GDM1 (cell line): ENCODE results near the gene PAX9.

Source experiments
- DNase-seq: peaks from one replicate; lab custom pipeline; 2025; lab: John Stamatoyannopoulos, UW

The PAX9 gene

DNA sequence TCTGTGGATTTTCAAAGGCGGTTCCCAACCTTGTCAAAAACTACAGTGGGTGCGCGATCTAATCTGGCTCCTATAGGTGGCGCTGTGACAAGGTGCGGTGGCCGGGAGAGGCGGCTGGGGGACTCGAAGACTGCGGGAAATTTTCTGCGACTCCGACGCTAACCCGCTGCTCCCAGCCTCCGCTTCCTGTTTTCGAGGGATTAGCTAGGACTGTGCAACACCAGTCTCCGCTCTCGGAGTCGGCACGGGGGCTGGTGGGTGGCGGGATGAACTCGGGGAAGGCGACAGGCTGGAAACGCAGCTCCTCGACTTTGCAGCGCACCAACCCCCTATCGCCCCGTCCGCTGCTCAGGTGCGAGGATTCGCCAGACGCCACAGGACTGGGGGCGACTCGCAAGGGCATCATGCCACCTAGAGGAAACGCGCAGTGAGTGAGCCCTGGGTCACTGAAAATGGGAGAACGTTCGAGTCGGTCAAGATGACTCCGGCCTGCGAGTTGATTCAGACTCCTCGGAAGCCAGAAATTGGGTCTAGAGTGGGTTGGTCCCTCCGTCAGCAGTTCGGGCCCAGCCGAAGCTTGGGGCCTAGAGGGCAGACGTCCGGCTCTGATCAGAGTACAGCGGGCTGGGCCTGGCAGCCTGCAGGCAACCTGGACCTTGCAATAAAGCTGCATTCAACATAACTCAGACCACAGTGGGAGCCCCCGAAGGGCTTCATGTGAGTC is 5.5 kb upstream of the PAX9 start:
- no peak for DNase-seq

DNA sequence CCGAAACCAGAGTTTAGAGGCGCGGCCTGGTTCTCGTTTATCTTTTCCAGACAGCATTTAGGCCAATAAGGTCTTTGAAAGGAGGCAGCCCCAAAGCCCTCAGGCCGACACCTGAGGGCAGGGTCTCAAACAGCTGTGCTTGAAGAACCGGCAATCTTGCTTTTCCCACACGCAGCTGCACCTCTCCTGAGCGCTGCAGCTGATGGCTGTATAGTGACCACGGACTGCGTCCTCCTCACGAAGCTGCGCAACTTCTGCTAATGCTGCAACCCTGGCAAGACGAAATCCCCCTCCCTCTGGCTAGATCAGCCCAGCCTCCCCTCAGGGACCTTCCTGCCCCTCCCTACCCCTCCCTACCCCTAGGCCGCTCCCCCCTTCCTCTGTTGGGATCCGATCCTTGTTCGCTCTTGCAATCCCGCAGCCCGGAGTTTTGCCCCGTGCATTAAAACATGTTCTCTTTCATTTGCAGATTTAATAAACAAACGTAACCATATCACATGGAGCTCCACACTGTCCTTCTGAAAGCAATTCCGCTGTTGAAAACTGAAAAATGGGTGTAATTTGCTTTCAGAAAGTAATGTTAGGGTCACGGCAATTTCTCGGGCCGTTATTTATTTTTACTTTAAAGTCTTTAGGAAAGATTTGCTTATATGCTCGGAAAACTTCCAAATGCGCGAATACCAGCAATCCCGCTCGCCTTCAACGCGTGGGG is 4.8 kb upstream of the PAX9 start:
- no peak for DNase-seq

DNA sequence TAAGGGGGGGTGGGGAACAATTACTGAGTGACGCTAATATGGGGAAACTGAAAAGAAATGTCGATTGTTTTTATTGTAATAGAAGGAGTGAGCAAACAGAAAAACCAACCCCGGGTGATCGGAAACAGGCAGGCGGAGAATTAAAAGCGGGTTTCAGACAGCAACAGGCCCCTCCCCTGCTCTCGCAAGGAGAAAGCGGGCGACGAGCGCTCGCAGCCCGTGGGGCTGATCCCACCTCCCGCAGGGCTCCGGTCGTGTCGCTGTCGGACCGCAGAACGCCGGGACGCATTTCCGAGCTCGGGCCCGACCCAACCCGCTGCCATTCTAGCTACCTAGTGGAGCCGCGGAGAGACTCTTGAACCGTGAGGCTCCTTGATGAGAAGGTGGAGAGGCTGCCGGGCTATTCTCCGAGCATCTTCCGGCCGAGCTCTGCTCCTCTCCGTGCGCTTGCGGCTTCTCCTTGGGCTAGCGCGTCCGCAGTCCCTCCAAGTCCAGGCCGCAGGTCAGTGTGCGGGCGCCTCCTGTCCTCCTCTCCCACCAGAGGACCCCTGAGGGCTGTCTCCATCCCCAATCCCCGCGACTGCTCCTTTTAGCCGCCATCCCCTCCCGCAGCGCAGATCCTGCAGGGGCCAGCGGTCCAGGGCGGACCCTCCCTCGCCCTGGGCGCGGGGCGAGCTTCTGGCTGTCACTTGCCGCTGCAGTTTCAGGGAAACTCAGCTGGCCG is 4.1 kb upstream of the PAX9 start:
- no peak for DNase-seq

DNA sequence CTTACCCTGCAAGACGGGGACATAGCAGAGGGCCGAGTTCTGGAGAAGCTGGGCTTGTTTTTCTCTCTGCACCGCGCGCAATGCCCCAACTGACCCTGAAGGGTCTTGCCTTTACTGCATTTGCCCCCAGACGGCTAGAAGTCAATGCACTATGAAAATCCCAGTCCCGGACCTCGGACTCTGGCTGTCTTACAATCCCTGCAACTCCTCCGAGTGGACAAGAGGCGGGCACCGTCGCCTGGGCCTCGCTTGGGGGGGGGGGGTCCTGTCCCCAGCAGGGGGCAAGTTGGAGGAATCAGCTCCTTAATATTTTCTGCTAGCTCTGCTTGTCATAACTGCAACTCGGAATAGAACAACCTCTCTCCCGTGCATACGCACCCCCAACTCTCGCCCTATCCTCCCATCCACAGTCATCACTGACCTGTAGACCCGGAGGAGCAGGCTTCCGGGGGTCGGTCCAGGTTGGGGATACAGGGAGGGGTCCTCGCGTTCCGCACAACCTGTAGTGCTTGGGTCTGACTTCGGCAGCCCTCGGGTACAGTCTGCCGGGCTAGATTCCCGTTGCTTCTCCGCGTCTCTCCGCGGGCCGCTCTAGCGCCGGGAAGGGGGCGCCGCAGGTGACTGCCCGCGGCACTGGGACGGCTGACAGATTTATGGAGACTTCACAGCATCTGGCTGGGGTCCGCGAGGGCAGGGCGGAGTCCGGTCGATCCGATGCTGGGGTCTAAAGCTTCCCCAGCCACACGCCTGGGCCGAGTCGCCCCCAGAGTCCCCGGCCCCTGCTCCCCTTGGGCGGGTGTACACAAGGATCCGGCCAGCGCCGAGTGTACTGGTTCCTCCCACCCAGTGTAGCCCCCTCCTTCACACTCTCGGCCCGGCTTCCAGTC is 3.3 kb upstream of the PAX9 start:
- no peak for DNase-seq

DNA sequence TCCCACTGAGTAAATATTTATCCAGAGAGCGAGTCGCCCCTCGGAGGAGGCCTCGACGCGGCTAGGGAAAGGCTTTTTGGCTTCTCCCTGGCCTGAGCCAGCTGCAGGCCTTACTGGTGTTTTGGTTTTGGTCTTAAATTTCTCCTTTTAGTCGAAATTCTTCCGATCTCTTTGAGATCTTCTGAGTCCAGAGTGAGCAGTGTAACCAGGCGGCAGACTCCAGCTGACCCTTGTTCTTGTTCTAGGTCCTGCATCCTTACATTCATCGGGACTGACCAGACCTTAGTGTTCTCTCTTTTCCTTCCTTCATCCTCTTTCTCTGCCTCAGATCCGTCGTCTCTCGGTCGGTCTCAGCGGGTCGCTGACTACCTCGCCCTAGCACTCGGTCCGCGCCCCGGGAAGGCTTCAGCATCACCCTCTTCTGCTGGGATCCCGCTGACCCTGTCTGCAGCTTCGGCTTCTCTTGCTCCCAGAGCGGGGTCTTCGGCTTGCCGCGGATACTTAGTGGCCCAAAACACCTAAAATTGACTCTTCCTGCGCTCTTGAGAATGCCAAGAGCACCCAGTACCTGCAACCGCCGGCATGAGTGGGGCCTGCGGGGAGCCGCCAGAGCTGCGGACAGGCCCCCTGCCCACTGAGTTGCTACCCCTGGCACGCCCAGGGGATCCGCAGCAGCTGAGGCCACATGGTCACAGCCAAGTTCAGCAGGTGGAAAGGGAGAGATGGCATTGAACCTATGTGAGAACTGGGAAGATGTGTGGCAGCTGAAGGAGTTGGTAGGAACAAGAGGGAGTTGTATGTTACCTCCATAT is 2.4 kb upstream of the PAX9 start:
- DNase-seq: no peak

DNA sequence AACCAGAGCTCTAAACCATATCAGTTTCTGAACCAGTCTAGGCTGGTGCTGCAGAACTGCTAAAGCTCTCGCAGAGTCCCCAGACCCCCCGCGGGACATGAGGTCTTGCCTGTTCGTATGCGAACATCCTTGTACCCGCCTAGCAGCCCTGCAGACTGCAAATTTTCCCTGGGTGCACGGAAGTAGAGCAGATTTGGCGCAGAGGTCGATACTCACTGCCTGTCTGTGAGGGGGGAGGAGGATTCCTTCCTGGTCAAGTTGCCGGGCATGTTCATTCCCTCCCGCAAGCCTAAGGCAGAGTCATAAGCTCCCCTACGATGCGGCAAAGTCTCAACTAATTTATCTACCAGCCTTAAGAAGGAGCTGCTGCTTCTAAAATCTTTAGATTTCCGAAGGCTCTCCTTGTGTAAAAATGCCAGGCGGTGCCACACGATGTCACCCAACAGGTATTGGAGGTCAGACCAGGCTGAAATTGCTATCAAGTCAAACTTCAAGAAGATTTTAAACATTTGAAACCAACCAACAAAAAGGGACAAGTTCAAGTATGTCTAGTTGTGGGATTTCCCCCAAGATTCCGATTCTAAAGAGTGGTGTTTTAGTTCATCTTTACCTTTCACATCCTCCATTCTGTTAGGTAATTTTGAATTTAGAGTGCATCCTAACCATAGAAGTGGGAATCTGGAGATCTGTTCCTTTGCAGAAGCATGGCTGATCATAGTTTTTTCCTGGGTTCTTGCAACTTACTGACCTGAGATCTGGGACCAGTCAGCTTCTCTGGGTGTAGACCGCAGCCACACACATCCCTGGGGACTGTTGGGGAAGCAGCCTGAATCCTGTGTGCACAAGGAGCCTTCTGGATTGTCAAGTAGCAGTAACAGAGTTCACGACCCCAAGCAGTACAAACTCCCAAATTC is 1.6 kb upstream of the PAX9 start:
- DNase-seq: no peak

DNA sequence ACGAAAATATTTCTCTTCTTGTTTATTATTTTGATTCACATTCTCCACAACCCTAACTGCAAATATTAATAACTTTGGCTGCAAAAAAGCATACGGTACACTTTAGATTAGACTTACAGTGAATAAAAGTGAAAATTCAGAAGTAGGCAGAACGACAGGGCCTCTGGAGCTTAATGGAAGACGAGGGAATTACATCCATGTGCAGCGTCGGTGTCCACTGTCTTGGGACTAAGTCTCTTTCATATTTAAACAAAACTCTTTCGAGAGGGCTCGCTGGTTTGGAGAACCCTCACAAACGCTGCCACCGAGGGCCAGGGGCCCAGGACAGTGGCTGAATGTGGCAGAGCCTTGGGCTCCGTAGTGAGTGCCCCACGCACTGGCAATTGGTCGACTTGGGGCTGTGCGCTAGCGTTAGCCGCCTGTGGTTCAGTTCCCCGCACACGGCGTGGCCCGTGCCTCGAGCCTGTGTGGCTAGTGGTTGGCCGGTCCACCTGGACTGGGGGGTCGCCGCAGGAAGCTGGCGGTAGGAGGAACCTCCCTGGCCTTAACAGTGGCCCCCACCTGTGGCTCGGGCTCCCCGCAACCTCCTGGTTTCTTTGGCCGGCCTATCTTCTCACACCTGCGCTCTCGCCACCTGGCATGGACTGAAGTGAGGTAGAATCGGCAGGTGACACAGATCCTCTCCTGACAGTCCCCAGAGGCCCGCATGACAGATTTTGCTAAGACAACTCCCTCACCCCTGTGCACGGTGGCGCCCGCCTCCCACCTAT is 739 bp upstream of the PAX9 start:
- no peak for DNase-seq

- DNase-seq: no peak
Measured at GRCh38 chr14:36662258-36662542, 540 bp downstream of the PAX9 start.

DNA sequence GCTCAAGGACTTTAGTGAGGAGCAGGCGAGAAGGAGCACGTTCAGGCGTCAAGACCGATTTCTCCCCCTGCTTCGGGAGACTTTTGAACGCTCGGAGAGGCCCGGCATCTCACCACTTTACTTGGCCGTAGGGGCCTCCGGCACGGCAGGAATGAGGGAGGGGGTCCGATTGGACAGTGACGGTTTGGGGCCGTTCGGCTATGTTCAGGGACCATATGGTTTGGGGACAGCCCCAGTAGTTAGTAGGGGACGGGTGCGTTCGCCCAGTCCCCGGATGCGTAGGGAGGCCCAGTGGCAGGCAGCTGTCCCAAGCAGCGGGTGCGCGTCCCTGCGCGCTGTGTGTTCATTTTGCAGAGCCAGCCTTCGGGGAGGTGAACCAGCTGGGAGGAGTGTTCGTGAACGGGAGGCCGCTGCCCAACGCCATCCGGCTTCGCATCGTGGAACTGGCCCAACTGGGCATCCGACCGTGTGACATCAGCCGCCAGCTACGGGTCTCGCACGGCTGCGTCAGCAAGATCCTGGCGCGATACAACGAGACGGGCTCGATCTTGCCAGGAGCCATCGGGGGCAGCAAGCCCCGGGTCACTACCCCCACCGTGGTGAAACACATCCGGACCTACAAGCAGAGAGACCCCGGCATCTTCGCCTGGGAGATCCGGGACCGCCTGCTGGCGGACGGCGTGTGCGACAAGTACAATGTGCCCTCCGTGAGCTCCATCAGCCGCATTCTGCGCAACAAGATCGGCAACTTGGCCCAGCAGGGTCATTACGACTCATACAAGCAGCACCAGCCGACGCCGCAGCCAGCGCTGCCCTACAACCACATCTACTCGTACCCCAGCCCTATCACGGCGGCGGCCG is 1.1 kb downstream of the PAX9 start:
- no peak for DNase-seq

DNA sequence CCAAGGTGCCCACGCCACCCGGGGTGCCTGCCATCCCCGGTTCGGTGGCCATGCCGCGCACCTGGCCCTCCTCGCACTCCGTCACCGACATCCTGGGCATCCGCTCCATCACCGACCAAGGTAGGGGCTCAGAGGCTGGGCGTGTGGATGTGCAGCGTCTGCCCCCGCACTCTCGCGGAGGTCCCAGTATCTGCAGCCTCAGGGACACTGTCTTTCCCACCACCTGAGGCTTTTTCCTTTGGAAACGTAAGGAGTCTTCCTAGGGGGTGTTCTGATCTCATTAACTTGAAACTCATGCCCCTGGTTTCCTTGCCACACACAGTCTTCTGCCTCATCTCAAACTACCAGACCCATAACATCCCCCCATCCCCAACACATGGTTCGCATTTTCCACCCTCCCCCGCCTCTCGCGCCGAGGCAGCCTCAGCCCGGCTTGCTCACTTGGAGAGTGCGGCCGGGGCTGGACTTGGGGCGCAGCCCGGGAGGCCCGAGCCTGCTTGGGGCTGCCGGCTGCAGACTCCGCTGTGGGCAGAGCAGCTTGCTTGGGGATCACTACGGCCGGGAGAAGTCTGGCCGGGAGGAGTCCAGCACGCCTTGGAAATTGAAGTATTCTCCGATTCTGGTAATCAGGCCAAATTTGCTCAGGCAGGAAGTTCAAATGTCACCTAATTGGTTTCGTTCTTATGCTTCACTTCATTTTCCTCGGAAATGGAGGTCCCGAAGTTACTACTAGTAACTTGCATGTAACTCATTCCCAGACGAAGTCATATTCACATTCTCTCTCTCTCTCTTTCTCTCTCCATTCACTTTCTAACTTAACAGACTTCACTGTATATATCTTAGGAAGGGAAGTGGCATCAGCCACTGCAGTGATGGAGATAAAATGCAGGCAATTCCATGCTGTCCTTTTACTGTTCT is 2.0 kb downstream of the PAX9 start:
- no peak for DNase-seq

DNA sequence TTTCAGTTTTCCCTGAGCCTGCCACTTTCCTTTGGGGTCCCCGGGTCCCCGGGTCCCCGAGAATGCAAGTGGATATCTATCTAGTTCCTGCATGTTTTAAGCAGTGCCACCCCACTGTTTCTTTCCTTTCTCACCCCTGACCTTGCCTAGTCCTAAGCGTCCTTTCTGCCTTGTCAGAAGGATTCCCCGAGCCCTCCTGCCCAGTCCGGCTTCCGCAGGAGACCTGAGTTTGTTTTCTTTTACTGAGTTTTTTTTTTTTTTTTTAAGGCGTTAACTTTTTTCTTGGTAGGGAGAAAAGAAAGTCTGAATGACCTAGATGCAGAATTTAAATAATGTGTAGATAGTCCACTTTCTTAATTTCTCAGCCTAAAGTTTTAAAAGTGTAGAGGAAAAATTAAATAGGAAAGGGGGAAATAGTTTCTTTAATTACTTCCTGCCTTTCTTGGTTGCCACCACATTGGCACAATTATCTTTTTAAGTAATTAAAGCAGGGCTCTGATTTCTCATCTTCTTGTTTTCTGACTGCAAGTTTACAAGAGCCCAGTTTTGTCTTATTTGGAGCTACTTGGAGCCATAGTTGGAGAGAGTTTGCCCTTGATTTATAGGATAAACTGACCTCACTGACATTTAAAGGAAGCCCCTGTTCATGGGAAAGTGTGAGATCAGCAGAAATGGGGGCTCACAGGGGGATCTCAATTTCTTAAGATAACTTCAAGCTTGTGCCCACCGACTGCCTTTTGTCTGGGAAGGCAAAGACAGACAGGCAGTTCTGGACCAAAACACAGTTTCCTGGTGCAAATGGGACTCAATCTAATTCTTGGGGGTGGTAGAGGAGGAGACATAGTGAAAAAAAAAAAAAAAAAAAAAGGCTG is 2.9 kb downstream of the PAX9 start:
- no peak for DNase-seq

GRCh38 chr14:36665887-36666415 is 4.3 kb downstream of the PAX9 start:
- DNase-seq: no peak

- DNase-seq: no peak
Measured at GRCh38 chr14:36666416-36667206, 5.0 kb downstream of the PAX9 start.

DNA sequence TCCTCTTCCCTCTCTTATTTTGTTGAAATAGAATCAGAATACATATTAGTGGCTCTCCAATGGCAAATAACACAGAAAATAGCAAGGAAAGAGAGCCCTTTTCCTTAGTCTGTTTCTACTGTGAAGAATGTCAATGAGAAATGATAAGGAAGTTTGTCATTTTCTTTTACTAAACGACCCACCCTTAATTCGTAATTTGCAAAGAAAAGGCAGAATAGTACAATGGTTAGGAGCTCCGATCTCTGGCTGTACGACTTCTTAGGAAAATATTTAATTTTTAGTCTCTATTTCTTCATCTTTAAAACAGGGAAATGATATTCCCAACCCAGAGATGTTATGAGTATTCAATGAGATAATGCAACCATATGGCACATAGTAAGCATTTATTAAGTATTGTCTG is 6.0 kb downstream of the PAX9 start:
- DNase-seq: no peak

- DNase-seq: no peak
Measured at GRCh38 chr14:36671149-36671548, 9.5 kb downstream of the PAX9 start.

DNA sequence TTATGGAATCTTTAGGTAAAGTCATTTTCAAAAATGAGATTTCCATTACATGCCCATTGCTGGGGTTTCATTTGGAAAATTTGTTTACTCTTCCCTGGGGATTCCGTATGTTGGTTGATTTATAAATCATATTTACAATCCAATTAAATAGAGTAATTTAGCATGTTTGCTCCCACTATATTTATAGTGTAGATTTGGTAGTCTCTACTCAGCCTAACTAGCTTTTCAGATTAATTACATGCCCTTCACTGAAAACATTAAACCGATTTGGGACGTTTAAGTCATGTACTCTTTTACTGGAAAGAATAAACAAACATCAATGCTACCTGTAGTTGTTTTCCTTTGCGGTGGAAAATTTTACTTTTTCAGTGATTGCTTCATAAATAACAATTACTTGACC is 10.4 kb downstream of the PAX9 start:
- no peak for DNase-seq
